HG03432 (cell line): ENCODE results near the gene ALK.
"Not testable (repeated sequence)": the region's sequence is repeated elsewhere in the genome, so short reads cannot be mapped to it uniquely, and the experiment has no call there.

Experiments used
- ATAC-seq: cut with Tn5 transposase; IDR thresholded peaks from one replicate; pipeline ENCODE4 v1.9.1; 2021; ENCODE audit warnings: mild to moderate bottlenecking, moderate library complexity; ENCODE audit not compliant: unreplicated experiment

The ALK gene

GRCh38 chr2:29269095-29269764 is 652.2 kb downstream of the ALK start:
- no peak for ATAC-seq

GRCh38 chr2:29267720-29268119 is 653.7 kb downstream of the ALK start:
- ATAC-seq = no peak

- ATAC-seq = no peak
Observed at GRCh38 chr2:29263886-29264285, 657.5 kb downstream of the ALK start.

GRCh38 chr2:29262681-29263260 is 658.6 kb downstream of the ALK start:
- ATAC-seq = no peak

GRCh38 chr2:29261003-29261402 is 660.4 kb downstream of the ALK start:
- ATAC-seq = no peak

- no peak for ATAC-seq
Observed at GRCh38 chr2:29260142-29260772, 661.1 kb downstream of the ALK start.

- ATAC-seq = no peak
Observed at GRCh38 chr2:29259221-29259620, 662.2 kb downstream of the ALK start.

- ATAC-seq = no peak
Observed at GRCh38 chr2:29255004-29255403, 666.4 kb downstream of the ALK start.

- not testable (repeated sequence) for ATAC-seq
Observed at GRCh38 chr2:29253495-29254275, 667.7 kb downstream of the ALK start.

- ATAC-seq = no peak
Observed at GRCh38 chr2:29253026-29253425, 668.4 kb downstream of the ALK start.

- ATAC-seq = no peak
Observed at GRCh38 chr2:29251406-29251805, 670.0 kb downstream of the ALK start.

GRCh38 chr2:29250977-29251376 is 670.4 kb downstream of the ALK start:
- ATAC-seq = no peak

GRCh38 chr2:29249666-29250253 is 671.6 kb downstream of the ALK start:
- no peak for ATAC-seq

GRCh38 chr2:29247336-29247914 is 674.0 kb downstream of the ALK start:
- ATAC-seq = no peak

GRCh38 chr2:29246383-29247300 is 674.7 kb downstream of the ALK start:
- no peak for ATAC-seq

GRCh38 chr2:29245742-29246382 is 675.5 kb downstream of the ALK start:
- no peak for ATAC-seq

GRCh38 chr2:29245035-29245741 is 676.2 kb downstream of the ALK start:
- not testable (repeated sequence) for ATAC-seq

- no peak for ATAC-seq
Observed at GRCh38 chr2:29242621-29243375, 678.6 kb downstream of the ALK start.
